ENCODE data around the gene NTRK2.

DNA sequence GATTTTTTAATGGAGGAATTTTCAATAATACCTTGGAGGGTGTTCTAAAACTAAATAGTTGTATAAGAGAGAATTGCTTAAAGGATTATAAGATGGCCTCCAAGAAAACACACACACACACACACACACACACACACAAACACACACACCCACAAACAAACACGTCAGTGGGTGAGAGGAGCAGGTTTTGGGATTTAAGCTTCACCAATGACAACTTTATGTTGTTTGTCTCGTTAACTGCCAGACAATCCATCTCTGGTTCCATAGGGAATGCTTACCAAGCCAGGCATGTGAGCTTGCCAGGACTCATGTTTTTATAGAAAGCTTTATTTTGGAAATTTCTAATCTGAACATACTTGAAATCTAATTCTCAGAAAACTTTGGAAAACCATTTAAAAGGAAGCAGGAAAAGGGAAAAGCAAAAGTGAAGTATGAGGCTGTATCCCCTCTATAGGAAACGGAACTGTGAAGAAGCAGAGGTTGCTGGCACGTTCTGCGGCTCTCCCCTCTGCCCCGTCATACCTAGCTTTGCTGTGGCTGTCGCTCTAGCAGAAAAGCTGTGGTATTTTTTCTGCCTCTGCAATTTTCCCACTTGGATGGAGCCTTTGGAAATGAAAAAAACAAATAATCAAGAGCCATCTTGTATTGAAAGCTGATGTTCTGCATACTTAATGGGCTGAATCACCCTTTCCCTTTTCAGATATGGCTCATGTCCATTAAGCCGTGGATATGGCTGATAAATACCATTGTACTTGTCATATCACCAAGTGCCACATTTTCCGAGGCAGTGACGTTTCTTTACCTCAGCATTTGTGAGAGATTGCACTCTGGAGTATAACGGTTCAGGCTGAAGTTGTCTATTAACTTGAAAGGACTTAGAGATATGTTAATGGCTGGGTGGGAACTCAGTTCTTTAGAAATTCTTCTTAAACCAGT lies 112.7 kb downstream of the NTRK2 start:
- TF ChIP-seq POLR2AphosphoS5 (IDR thresholded peaks at IDR 0.05; ENCODE audit: low read depth, low read length) (no peak), POLR2A (IDR thresholded peaks at IDR 0.05; ENCODE audit: low read depth, low read length) (no peak), SPI1 (IDR thresholded peaks at IDR 0.05; ENCODE audit: low read depth, low read length) (no peak), TAF1 (IDR thresholded peaks at IDR 0.05; ENCODE audit: low read depth, low read length) (no peak), PAX5 (IDR thresholded peaks at IDR 0.05; ENCODE audit: insufficient read depth, low read length, severe bottlenecking) (no peak), POU2F2 (IDR thresholded peaks at IDR 0.05; ENCODE audit: low read depth, low read length) (no peak)

Data from GM12891 (cell line).